SH-SY5Y (cell line): ENCODE results near the gene TOM1L1.

Experiments
- GATA2 ChIP-seq: IDR thresholded peaks from 2 replicates; pipeline ENCODE4 v1.6.1; 2011; ENCODE audit warnings: mild to moderate bottlenecking, low read depth, low read length
- GATA3 ChIP-seq: IDR thresholded peaks from 2 replicates; pipeline ENCODE4 v1.6.1; 2011; ENCODE audit warnings: low read depth, mild to moderate bottlenecking, low read length, moderate library complexity

DNA sequence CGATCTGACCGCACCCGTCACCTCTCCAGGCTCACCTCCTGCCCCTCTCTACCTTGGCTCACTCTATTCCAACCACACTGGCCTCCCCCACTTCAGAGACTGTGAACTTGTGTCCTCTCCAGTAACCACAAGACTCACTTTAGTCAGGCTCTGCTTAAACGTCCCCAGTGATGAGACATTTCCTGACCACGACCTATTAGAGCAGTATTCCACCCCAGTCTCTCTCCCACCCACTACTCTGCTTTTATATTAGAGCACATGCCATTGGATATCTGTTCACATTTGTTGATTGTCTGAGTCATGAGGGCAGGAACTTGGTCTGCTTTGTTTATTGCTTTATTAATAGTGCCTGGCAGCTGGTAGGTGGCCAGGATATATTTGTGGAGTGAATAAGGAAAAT is 47.7 kb downstream of the TOM1L1 start:
- TF ChIP-seq GATA3 (no peak), GATA2 (no peak)
